ENCODE measurements around the gene OPN4. TPM values are rescaled to one million over a fixed set of nuclear protein-coding genes. Genes with fewer than 3 reads are reported as not detected.

Gene OPN4
- total RNA-seq, 1 experiment from 2014 or later = not detected

DNA sequence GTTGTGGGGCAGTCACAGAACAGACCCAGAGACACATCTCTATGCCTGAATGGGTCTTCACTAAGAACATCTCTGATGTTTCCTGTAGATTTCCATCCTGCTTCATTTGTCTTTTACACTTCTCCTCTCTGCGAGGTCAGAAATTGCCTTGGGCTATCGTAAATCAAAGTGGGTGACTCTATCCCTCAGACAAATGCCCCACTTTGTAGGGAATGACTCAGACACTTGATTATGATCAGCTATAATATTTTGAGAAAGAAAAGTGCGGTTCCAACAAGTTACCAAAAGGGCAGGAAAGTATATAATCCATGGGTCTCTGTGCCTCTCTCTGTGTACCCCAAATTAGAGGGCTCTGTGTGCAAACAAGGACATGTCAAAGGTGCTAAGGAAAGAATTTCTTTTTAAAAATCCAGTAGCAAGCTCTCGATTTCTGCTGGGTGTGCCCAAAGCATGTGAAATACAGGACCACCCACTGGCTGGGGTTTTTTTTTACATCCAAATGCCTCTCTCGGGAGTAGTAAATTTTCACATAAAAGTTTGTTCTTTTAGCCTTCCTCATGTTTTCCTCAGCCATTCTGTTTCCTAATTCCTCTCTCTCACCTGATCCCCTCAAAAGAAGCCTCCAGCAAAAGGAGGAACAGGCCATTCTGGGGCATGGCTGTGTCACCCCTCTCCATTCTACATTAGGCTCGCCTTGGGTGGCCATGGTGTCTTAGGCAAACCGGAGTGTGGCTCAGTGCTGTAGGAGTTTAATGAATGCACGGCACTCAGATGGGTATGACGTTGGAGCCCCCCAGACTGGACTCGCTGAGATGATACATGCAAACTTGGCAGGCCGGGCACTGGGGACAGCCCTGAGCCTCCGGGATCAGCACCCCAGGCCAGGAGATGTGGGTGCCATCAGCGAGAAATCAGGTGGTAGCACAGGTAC, 6.3 kb upstream of the OPN4 start:
- no peak for DNase-seq (ENCODE audit: low read depth)

DNA sequence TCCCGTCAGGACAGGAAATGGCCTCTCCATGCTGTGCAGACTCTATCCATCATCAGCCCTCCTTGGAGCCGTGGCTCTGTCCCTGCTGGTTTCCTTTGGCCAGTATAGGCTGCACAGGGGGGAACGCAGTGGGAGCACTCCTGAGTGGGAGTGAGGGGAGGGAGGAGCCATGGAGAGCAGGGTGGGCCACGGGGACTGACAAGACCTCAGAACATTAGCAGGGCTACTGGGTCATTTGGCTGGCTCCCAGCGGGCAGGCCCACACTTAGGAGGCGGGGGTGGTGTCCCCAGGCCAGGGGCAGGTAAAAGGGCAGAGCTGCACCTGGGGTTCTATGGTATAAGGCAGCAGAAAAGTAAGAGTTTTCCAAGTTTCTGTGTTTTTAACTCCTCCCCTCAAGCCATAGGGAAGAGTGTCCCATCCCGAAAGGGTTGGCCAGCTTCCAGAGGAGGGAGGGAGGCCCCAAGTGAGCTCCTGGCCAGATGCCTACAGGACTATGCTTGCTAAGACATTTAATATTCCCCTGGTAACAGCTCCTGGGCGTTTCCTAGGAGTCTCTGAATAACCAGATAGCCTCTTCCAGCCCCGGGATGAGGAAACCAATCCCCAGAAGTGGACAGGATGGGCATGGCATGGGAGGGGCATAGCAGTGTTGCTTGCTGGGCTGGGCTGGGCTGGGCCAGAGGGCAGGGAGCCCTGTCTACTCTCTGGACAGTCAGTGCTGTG, 5.5 kb upstream of the OPN4 start:
- DNase-seq (ENCODE audit: low read depth) = peak; percentile 84

DNA sequence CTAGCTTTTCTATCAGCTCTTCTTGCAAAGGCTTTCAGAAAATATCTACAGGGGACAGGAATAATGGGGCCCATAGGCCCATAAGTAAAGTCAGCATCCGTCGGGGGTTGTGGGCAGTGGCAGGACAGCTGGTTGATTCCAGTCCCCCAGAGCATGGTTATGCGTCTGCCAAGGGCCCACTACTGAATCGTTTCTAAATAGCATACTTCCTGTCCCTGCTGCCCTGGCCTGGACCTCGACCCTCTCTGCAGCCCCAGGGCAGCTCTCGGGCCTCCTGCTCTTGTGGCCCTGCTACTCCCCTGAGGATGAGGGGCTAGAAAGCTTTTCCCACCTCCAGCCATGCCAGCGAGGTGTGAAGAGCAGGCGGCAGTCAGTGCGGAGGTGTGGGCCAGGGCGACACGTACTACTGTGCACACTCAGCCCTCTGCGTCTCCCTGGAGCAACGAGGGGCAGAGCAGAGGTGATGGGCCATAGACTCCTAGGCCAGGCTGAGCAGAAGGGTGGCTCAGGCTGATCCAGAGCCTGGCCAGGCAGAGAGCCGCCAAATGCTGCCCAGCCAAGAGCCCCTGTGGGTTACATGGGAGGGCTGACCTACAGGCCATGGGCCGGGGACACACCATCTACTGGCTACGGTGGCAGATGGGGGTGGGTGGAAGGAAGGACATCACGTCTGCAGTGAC, 4.7 kb upstream of the OPN4 start:
- no peak for DNase-seq (ENCODE audit: low read depth)

DNA sequence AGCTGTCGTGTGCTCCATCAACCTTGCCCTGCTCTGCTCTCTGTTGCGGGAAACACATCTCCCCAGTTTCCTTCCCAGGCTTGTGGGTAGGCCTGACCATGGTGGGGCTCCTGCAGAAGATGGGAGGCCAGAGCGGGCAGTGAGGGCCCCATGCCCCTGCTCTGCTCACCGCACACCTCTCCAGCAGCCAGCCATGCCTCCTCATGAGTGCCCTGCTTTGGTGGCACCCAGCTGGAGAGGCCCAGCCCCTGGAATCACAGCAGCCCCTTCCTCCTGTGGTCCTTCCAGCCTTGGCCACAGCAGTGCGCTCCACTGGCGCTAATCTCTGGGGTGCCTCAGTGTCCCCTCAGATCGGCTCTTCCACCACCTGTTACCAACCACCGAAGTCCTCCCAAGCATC, 4.2 kb upstream of the OPN4 start:
- DNase-seq (ENCODE audit: low read depth) = no peak

DNA sequence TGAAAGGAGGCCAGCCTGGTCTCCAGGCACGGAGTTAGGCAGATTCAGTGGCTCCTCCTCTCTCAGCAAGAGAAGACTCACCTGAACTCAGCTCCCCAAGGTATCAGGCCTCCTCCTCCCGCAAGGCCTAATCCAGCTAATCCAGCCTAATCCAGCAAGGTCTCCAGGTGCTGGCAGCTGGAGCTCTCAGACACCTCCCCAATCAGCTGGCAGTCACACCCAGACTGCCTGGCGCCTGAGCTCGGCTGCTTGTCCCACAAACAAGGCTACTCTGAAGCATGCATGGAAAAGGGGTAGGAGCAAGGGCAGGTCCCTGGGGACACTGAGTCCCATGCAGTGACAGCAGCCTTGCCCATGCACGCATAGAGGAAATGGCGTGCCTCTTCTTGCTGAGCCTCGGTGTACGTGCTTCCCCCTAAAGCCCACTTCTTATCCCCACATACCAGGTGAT, 3.3 kb upstream of the OPN4 start:
- DNase-seq (ENCODE audit: low read depth) = no peak

DNA sequence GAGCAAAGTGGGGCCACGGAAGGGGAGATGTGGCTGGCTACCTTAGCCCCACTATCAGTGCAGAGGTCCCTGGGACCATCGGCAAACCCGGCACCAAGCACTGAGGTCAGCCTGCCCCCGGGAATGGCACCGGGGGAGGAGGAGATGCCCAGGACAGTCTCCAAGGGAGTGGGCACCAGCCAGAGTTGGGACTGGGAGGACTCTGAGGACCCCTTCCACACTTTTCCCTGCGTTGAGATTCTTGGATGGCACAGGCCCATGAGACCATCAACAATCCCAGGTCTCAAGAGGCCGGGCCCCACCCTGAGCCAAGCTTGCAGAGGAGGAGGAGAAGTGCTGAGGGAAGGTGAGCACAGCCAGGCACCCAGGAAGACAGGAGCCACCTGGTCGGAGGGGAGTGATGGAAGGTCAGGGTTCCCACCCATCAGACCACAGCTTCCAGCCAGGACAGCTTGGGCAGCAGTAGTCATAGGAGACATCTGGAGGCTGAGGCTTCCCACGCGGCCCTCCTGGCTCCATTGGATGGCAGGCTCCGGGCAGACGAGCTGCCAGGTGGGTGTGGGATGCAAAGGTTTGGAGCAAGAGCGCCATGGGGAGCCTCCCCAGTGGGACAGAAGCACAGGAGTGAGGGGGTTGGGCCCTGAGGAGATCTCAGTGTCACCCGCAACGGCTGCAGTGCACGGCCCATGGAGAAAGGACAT, 2.6 kb upstream of the OPN4 start:
- DNase-seq (ENCODE audit: low read depth) = no peak

DNA sequence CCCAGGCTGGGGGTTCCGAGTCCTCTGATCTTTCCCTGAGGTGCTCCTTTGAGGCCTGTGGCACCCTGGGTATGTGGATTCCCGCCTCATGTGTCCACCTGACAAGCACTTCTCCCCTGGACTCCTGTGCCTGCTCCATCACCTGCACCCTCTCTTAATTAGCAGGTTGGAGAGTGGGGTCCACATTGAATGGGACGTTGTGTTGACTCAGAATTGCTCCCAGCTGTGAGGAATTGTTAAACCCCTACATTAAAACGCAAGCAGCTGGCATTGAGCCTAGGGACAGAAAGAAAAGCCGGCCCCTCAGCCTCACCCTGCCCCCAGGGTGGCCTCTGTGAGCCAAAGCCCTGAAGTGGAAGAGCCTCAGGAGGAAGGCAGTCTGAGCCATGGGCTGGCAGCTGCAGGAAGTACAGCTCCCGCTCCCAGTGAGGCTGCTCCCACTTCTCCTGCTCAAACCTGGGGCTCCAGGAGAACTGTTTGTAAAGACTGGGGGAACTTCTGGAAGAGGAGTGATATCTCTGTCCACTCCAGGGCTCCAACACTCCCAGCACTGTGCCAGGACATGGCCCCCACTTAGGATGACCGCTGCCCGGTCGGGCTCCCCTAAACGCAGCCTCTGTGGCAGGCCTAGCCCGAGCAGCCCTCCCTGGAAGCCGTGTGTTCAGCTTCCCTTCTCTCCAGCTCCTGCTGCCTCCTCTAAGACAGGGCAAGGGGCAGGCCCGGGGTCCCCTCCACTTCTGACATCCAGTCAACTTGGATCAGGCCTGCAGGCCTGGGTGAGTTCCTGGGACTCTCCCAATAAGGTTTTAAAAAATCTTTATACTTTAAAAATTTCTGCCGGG, 1.8 kb upstream of the OPN4 start:
- DNase-seq (ENCODE audit: low read depth) = no peak

DNA sequence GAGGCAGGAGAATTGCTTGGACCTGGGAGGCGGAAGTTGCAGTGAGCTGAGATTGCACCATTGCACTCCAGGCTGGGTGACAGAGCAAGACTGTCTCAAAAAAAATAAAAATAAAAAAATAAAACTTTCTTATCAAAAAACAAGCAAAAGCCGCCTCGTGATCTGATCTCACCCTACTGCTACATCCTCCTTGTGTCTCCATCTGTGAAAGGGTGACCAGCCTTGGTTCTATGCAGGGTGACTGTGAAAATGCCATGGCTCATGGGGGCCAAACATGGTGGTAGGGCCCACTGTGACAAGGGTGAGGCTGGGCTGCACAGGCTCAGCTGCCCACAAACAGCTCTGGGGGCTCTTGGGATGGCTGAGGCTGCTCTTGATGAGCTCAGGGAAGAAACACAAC, 968 bp upstream of the OPN4 start:
- no peak for DNase-seq (ENCODE audit: low read depth)

DNA sequence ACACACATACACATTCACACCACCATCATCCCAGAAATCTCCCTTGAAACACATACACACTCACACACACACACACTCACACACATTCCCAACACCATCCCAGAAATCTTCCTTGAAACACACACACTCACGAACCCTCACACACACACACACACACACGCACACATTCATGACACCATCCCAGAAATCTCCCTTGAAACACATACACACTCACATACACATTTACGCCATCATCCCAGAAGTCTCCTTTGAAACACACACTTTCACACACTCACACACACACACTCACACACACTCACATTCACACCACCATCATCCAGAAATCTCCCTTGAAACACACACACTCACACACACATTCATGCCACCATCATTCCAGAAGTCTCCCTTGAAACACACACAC, 360 bp upstream of the OPN4 start:
- no peak for DNase-seq (ENCODE audit: low read depth)

DNA sequence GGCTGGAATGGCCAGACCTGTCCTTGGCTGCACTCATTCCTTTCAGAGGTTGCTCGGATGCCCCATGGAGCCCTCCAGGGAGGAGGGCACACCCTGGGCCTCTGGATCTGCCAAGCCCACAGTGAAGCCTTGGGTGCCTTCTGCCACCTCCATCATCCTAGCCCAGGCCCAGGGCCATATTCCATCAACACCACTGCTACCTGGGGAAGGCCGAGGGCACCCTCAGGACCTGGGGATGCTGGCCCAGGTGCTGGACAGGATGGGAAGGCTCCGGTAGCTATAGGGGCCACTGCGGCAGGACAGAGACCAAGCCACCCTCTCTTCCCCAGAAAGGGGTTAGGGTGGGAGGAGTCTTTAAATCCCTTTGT, 810 bp downstream of the OPN4 start:
- no peak for DNase-seq (ENCODE audit: low read depth)

DNA sequence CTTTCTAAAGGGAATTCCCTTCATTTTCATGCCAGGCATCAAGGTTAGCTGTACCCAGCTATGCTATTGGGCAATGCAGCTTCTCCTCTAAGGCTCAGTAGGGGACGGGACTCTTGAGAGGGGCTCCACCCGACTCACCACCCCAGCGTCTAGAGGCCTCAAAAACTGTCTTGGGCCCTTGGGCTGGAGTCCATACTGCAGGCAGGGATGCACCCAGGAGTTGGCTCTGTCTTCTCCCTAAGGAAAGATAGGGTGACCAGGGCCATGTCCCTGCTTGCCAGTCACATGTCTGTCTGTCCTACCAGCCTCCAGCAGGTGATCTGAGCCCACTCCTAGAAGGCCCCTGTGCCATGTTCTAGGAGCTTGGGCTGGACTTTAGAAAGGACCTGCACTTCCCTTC, 1.2 kb downstream of the OPN4 start:
- DNase-seq (ENCODE audit: low read depth) = no peak

DNA sequence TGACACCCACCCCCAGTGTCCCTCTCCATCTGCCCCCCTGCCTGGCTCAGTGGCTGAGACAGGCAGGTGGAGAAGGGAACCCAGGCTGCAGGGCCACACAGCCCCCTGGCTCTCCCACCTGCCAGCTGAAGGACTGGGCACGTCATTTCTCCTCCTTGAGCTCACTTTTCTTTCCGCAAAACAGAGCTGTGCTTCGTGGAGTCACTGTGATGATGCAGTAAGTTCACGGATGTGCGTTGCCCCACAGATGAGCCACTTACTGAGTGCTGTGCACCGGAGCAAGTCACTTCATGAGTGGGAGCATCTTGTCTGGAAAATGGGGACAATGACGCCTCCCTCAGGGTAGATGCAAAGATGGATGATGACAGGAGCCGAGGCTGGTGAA, 2.7 kb downstream of the OPN4 start:
- DNase-seq (ENCODE audit: low read depth) = no peak

DNA sequence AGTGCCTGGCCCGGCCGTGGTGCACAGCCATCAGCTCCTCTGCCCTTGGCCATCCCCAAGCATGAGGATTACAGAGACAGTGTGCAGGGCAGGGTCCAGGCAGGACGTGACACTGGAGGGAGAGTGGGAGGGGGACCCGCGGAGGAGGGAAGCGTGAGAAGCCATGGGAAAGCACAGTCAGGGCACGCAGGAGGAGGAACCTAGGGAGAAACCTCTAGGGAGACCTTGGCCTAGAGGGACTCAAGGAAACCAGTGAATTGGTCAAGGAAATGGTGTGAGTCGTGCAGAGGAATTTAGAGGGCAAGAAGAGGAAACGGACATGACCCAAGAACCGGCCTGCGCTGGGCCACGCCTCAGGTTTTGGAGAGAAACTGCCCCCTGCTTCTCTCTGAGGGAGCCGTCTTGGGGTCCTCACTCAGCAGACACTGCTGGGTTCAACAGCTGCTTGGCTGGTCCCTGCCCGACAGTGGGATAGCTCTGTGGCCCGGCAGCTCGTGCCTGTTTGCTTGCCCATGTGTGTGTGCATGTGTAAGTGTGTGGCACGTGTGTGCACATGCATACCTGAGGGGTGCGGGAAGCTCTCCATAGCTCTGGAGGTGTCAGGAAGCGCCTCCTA, 3.2 kb downstream of the OPN4 start:
- DNase-seq (ENCODE audit: low read depth) = peak; percentile 38

DNA sequence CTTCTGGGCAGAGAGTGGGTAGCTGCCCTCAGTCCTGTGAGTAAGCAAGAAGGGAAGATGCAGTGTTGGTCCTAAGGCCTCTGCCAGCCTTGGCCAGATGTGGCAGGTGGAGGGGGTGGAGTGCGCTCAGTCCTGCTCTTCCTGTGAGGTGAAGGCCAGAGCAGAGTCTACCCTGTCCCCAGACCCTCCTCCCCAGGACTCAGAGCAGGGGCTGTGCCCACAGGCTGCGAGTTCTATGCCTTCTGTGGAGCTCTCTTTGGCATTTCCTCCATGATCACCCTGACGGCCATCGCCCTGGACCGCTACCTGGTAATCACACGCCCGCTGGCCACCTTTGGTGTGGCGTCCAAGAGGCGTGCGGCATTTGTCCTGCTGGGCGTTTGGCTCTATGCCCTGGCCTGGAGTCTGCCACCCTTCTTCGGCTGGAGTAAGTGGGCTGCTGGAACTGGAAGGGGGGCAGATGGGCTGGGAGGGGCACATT, 4.0 kb downstream of the OPN4 start:
- DNase-seq (ENCODE audit: low read depth) = no peak

DNA sequence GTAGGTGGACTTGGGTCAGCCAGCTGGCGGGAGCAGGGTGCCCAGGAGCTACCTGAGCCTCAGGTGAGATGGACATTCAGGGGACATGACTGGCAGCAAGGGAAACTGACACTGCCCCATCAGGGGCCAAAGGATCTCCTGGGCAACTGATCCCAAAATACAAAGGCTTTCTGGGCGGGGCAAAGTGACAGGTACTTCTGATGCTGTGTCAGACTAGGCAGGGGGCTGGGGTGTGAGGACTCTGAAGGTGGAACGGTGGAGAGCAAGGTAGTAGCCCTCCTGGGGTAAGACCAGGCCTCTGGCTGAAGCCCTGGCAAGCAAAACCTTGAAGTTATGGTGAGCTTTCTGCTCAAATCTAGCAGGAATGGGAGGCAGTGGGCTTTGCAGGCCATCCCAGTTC, 4.4 kb downstream of the OPN4 start:
- no peak for DNase-seq (ENCODE audit: low read depth)

DNA sequence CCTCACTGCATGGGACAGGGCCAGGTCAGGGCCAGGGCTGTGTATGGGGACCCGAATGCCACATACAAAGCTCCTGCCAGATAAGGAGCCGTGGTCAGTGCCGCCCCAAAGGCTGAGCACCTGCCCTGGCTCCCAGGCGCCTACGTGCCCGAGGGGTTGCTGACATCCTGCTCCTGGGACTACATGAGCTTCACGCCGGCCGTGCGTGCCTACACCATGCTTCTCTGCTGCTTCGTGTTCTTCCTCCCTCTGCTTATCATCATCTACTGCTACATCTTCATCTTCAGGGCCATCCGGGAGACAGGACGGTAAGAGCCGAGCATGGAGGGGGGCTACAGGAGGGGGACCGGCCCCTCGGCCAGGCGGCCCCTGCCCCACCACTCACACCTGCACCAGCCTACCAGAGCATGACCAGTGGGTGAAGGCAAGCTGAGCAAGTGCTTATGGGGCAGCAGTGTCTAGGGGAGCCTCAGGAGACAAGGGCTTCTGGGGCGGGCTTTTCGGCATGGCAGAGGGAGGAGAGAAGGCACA, 4.9 kb downstream of the OPN4 start:
- no peak for DNase-seq (ENCODE audit: low read depth)

DNA sequence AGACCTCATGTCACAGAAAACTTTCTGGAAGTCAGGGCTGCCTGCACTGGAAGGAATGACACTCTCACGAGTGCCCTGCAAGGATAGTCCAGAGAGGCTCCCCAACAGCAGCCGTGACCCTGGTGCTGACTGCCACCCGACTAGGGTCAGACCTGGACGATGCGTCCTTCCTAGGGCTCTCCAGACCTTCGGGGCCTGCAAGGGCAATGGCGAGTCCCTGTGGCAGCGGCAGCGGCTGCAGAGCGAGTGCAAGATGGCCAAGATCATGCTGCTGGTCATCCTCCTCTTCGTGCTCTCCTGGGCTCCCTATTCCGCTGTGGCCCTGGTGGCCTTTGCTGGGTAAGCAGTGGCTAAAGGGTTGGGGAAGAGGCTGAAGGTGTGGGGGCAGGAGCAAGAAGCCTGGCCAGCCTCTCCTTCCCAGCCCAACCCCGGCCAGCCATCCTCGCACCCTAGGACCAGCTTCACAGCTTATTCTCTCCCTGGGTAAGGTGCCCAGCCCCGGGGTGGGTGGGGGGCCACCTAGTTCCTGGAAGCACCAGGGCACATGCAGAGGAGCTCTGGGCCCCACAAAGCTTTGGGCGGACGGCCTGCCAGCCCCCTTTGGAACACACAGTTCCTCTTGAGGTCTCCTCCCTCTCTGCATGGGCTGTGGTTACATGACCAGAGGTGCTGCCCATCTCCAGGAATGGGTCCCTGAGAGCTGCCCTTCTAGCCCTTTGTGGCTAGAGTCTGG, 5.5 kb downstream of the OPN4 start:
- DNase-seq (ENCODE audit: low read depth) = no peak

DNA sequence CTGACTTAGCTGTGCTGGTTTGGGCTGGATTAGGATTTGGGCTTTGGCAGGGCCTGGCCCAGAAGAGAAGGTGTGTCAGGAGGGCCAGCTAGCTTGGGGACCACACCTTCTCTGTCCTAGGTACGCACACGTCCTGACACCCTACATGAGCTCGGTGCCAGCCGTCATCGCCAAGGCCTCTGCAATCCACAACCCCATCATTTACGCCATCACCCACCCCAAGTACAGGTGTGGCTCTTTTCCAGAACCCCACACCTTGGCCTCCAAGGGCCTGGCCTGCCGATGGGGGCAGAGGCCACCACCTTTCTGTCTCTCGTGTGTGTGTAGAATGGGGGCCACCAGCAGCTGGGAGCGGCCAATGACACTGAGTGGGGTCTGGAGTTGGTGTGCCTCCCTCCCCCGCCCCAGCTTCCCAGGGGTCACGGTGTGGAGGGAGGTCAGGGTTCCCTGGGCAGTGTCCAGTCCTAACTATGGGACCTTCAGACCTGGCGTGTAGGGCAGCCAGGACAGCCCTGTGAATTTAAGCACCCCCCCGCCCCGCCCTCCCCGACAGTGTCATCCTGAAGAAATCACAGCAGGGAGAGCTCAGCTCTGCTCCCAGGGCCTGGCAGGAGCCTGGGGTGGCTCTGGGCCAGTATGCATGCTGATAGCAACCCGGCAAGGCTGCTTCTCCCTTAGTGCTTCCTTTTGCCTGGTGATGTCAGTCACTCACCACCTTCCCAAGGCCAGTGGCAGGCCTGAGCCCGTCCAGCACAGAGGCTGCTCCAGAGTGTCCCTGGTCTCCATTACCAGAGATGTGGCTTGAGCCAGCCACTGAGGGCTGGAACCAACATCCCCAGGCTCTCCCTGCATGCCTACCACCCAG, 7.0 kb downstream of the OPN4 start:
- no peak for DNase-seq (ENCODE audit: low read depth)
